GM12874 (cell line): ENCODE results near the gene PABPC1L.

Experiments
- CTCF ChIP-seq: IDR thresholded peaks from 2 replicates; pipeline ENCODE4 v1.5.1; 2011; ENCODE audit warnings: low read depth, mild to moderate bottlenecking, control low read depth, low read length, moderate library complexity; ENCODE audit not compliant: insufficient read depth

Gene PABPC1L

DNA sequence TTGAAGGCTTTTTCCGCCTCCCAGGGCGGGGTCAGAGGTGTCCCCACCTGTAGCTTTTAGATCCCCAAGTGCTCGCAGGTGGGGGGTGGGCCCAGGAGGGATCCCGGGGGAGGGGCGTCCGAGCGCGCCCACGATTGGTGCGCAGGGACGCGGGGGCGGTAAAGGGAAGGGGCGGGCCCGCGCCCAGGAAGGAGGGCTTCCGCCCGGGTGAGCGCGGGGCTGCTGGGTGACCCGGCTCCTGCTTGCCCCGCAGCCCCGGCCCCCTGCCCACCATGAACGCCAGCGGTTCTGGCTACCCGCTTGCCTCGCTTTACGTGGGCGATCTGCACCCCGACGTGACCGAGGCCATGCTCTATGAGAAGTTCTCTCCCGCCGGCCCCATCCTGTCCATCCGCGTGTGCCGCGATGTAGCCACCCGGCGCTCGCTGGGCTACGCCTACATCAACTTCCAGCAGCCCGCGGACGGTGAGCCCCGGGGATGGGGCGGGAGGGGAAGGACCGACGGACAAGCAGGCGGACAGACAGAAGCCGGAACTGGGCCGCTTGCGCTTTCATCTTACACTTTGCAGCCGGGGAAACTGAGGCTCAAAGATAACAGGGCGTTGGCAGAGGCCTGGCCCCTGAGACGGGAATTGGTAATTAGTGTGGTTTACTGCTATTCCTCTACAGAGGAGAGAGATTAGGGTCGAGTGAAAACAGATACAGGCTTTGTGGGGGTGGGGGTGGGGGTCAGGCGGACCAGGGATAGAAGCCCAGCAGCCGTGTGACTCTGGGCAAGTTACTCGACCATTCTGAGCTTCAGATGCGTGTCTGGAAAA lies at the start of gene PABPC1L:
Gene PABPC1L, plus strand, starts transcription at position 189 of the 818 bp plus-strand sequence. Its CDS starts 84 bp downstream, at position 273.
- TF ChIP-seq CTCF = no peak

DNA sequence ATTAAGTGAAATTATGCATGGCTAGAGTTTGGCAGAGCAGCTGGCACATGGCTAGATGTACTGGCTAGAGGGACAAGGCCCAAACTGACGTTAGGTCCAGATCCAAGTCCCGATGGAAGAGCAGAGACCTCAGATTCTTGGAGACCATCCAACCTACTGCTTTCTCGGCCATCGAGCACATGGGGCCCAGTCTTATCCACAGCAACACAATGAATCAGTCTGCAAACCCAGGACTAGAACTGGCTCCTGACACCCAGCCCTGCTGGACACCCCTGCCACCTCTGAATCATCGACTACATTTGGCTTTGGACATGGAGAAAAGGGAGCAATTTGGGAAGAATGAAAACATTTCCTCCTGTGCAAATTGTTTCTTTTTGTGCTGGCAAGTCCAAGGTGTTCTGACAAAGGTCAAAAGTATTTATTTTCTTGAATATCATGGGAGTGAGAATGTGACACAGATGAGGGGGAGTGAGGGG lies 48.3 kb upstream of the PABPC1L start:
- TF ChIP-seq CTCF = no peak

DNA sequence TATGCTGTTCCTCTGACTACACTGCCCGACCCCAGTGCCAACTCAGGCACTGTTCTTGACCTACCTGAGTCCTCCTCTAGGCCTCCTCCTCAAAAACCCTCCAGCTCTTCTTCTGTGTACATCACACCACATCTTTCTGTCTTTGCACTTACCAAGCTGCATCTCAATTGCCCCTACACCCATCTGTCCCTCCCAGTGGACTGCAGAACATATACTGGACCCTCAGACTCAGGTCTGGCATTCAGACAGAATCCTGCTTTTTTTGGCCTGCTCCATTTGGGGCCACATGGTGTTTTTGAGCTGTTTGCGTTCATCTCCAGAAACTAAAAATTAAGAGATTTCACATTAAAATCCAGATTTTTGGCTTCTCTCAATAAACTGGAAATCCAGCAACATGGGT lies 47.6 kb upstream of the PABPC1L start:
- no peak for TF ChIP-seq CTCF

DNA sequence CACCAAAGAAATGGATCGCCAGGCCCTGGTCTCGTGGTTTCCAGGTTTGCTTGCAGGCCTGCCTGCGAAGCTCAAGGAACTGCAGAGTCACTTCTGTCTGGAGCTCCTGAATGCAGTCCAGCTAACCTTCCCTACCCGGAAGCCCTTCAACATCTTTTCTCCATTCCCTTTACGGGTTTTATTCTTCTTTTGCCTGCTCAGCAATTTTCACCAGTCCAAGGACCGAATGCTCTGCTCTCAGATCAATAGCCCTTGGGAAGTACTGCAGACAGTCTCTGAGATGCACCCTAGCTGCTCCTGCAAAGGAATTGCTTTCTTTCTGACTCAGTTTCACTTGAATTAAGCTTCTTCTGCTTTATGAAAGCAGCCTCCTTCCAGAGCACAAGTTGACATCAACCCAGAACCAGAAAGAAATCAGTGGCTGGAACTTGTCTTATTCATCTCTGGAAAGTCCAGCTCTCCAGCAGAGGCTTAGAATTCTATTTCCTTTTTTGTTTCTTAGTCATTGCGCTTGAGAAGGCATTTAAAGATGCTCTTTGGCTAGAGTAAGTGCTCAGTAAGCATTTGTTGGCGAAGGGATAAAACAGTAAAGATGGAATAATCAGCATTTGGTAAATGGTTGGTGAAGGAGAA lies 43.0 kb upstream of the PABPC1L start:
- no peak for TF ChIP-seq CTCF

DNA sequence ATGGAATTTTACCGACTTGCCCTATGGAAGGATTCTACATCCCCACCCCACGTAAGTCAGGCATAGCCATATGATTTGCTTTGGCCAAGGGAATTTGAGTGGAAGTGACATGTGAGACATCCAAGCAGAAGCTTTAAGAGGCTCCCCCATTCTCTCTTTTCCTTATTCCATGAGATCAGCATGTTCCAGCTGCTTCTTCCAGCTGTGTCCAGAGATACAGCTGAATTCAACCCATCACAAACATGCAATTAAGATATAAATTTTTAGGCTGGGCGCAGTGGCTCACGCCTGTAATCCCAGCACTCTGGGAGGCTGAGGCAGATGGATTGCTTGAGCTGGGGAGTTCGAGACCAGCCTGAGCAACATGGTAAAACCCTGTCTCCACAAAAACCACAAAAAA lies 40.4 kb upstream of the PABPC1L start:
- TF ChIP-seq CTCF = no peak

DNA sequence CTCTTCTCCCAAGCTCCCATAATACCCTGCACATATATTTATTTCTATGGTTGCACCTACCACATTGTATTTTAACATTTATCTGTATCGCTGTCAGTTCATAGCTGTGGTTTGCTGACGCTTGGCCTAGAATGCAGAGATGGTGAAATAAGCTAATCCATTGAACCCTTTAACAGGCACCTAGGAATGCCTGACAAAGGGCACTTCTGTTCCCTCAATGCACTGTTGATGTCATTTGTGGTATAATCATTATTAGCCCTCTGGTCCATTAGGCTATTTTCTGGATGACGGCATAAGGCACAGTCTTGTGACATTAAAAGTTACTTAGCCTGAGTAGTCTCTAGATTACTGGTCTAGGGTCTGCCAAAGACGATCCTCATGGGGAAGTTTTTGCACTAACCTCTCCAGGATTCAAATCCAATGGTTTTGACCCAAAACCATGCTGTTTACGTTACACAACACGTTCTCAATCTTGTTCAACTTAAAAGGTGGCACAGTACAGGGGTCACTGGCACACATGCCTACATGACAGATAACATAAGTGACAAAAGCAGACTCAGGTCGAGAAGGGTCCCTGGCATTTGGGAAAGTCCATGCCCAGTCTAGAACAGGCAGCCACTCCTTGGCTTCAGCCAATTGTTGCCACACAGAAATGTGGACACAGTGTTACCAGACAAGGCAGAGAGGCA lies 26.5 kb upstream of the PABPC1L start:
- no peak for TF ChIP-seq CTCF

DNA sequence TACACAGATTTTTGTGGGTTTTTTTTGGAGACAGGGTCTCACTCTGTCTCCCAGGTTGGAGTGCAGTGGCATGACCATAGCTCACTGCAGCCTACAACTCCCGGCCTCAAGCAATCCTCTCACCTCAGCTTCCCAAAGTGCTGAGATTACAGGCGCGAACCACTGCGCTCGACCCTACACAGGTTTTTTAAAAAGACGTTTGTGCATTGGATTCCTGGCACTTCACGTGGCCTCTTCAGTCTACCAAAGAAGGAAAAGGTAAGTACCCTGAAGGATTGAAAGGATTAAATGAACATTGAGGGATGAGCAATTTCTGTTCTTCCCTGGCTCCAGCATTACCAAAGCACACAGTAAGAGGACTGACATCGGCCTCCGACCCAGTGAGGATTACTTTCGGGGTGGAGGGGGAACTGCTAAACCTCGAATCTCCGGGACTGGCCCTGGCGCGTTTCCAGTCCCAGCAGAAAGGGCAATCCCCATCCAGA lies 24.9 kb upstream of the PABPC1L start:
- TF ChIP-seq CTCF = no peak
